Measurements from ENCODE around the gene EIF2B4. TPM values are rescaled to one million over a fixed set of nuclear protein-coding genes. Genes with fewer than 3 reads are reported as not detected.
A peak's percentile ranks its signal among the peaks of the same experiment; 100 is the strongest.

Gene EIF2B4
- total and polyA plus RNA-seq, 2 of the 13 experiments (the other 11 are each of a cell fraction or from before 2014, with no cell fraction given): 91.5 to 96.4 TPM

DNA sequence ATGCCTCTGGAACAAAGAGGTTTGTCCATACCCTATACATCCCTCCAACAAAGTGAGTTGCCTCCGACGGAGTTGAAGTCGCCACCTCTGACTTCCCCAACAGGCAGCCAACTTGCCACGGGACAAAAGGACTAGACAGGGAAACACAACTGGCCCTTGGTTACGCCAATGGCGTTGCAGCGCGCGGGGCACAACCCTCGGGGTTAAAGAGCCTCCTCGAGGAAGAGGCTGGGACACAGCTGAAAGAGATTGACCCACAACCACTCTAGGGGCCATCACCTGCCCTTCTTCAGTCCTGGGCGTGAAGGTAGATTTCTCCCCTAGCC is 14.1 kb downstream of the EIF2B4 start (continued):
- TF ChIP-seq KIAA2018 (CRISPR knock-in tag; IDR thresholded peaks at IDR 0.05; ENCODE audit: borderline replicate concordance) (no peak), TSC22D2 (CRISPR knock-in tag; IDR thresholded peaks at IDR 0.05; ENCODE audit: borderline replicate concordance) (0 out of 2 replicates have a peak, but pooled peaks have one; percentile 9), ZNF589 (CRISPR knock-in tag; conservative IDR thresholded peaks at IDR 0.05) (peak; percentile 27; the same call in 1 of the 2 replicates), ZNF121 (CRISPR knock-in tag; IDR thresholded peaks at IDR 0.05) (0 out of 2 replicates have a peak, but pooled peaks have one; percentile 28), ZNF710 (CRISPR knock-in tag; IDR thresholded peaks at IDR 0.05; ENCODE audit: borderline replicate concordance) (peak; percentile 87; the same call in 1 of the 2 replicates), MTF1 (CRISPR knock-in tag; IDR thresholded peaks at IDR 0.05) (peak; percentile 24; the same call in 1 of the 2 replicates), DR1 (CRISPR knock-in tag; IDR thresholded peaks at IDR 0.05) (peak; percentile 70; the same call in 1 of the 2 replicates), ERF (CRISPR knock-in tag; IDR thresholded peaks at IDR 0.05) (peak; percentile 14; the same call in 1 of the 2 replicates), NFYB (CRISPR knock-in tag; IDR thresholded peaks at IDR 0.05) (peak; percentile 72), ZNF484 (CRISPR knock-in tag; IDR thresholded peaks at IDR 0.05; ENCODE audit: borderline replicate concordance, low read depth) (0 out of 2 replicates have a peak, but pooled peaks have one; percentile 50)
- TF ChIP-seq, protein P1, sequence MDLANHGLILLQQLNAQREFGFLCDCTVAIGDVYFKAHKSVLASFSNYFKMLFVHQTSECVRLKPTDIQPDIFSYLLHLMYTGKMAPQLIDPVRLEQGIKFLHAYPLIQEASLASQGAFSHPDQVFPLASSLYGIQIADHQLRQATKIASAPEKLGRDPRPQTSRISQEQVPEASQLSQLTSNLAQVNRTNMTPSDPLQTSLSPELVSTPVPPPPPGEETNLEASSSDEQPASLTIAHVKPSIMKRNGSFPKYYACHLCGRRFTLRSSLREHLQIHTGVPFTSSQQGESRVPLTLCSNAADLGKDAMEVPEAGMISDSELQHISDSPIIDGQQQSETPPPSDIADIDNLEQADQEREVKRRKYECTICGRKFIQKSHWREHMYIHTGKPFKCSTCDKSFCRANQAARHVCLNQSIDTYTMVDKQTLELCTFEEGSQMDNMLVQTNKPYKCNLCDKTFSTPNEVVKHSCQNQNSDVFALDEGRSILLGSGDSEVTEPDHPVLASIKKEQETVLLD (CRISPR knock-in tag; IDR thresholded peaks at IDR 0.05; ENCODE audit: low read depth): peak; percentile 1; the same call in 1 of the 2 replicates
- TF ChIP-seq, protein P2, sequence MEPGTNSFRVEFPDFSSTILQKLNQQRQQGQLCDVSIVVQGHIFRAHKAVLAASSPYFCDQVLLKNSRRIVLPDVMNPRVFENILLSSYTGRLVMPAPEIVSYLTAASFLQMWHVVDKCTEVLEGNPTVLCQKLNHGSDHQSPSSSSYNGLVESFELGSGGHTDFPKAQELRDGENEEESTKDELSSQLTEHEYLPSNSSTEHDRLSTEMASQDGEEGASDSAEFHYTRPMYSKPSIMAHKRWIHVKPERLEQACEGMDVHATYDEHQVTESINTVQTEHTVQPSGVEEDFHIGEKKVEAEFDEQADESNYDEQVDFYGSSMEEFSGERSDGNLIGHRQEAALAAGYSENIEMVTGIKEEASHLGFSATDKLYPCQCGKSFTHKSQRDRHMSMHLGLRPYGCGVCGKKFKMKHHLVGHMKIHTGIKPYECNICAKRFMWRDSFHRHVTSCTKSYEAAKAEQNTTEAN (CRISPR knock-in tag; conservative IDR thresholded peaks at IDR 0.05): 0 out of 2 replicates have a peak, but pooled peaks have one; percentile 27
- TF ChIP-seq, protein P3, sequence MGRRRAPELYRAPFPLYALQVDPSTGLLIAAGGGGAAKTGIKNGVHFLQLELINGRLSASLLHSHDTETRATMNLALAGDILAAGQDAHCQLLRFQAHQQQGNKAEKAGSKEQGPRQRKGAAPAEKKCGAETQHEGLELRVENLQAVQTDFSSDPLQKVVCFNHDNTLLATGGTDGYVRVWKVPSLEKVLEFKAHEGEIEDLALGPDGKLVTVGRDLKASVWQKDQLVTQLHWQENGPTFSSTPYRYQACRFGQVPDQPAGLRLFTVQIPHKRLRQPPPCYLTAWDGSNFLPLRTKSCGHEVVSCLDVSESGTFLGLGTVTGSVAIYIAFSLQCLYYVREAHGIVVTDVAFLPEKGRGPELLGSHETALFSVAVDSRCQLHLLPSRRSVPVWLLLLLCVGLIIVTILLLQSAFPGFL (CRISPR knock-in tag; IDR thresholded peaks at IDR 0.05): peak; percentile 17; the same call in 1 of the 2 replicates
- TF ChIP-seq, protein P4, sequence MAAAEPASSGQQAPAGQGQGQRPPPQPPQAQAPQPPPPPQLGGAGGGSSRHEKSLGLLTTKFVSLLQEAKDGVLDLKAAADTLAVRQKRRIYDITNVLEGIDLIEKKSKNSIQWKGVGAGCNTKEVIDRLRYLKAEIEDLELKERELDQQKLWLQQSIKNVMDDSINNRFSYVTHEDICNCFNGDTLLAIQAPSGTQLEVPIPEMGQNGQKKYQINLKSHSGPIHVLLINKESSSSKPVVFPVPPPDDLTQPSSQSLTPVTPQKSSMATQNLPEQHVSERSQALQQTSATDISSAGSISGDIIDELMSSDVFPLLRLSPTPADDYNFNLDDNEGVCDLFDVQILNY (CRISPR knock-in tag; conservative IDR thresholded peaks at IDR 0.05): peak; percentile 72
